ENCODE results near the gene IRS2. TPM values are rescaled to one million over a fixed set of nuclear protein-coding genes. Genes with fewer than 3 reads are reported as not detected.

IRS2 gene
- total and polyA plus RNA-seq, 2 donors, result 1.4 to 9.1 TPM

GRCh38 chr13:109776575-109776974 is 9.8 kb downstream of the IRS2 start:
- Histone ChIP-seq H3K27ac (ENCODE audit: low read depth in 1 of 2, low read length in 1 of 2) (no peak overlapping the region), H3K27me3 (ENCODE audit: control insufficient read depth in 2 of 2, insufficient read depth in 1 of 2, low read length in 1 of 2) (no peaks in the 10 kb centered on the region), H3K9me3 (ENCODE audit: control insufficient read depth in 2 of 2, insufficient read depth in 1 of 2, low read length in 1 of 2) (no peaks in the 10 kb centered on the region), H3K36me3 (ENCODE audit: control insufficient read depth in 2 of 2, insufficient read depth in 2 of 2, low read length in 1 of 2) (peaks cover 3 to 5% of the 10 kb centered on the region in 2 donors), H3K4me3 (ENCODE audit: low read length in 2 of 2) (no peak overlapping the region), H3K4me1 (ENCODE audit: control insufficient read depth in 2 of 2, insufficient read depth in 2 of 2, low read length in 2 of 2) (peaks cover 16 to 27% of the 10 kb centered on the region in 2 donors)
- no peak for DNase-seq (ENCODE audit: low read depth in 6 of 9, low spot score in 9 of 9)

GRCh38 chr13:109773786-109774185 is 12.6 kb downstream of the IRS2 start:
- Histone ChIP-seq H3K27me3 (ENCODE audit: control insufficient read depth in 2 of 2, insufficient read depth in 1 of 2, low read length in 1 of 2) (no peaks in the 10 kb centered on the region), H3K27ac (ENCODE audit: low read depth in 1 of 2, low read length in 1 of 2) (no peak overlapping the region), H3K4me1 (ENCODE audit: control insufficient read depth in 2 of 2, insufficient read depth in 2 of 2, low read length in 2 of 2) (peaks cover 3 to 5% of the 10 kb centered on the region in 2 donors), H3K36me3 (ENCODE audit: control insufficient read depth in 2 of 2, insufficient read depth in 2 of 2, low read length in 1 of 2) (peaks cover 0 to 3% of the 10 kb centered on the region in 2 donors), H3K4me3 (ENCODE audit: low read length in 2 of 2) (no peak overlapping the region), H3K9me3 (ENCODE audit: control insufficient read depth in 2 of 2, insufficient read depth in 1 of 2, low read length in 1 of 2) (no peaks in the 10 kb centered on the region)
- DNase-seq (ENCODE audit: low read depth in 6 of 9, low spot score in 9 of 9), result no peak
- 98% methylated on average over 4 of the region's 4 CpGs for WGBS

- no peaks in the 10 kb centered on the region for H3K9me3 ChIP-seq (ENCODE audit: control insufficient read depth in 2 of 2, insufficient read depth in 1 of 2, low read length in 1 of 2)
- peaks cover 0 to 3% of the 10 kb centered on the region in 2 donors for H3K36me3 ChIP-seq (ENCODE audit: control insufficient read depth in 2 of 2, insufficient read depth in 2 of 2, low read length in 1 of 2)
- H3K27ac ChIP-seq (ENCODE audit: low read depth in 1 of 2, low read length in 1 of 2), result no peak overlapping the region
- DNase-seq (ENCODE audit: low read depth in 6 of 9, low spot score in 9 of 9), result no peak
- H3K4me1 ChIP-seq (ENCODE audit: control insufficient read depth in 2 of 2, insufficient read depth in 2 of 2, low read length in 2 of 2), result peaks cover 1 to 4% of the 10 kb centered on the region in 2 donors
- H3K4me3 ChIP-seq (ENCODE audit: low read length in 2 of 2), result no peak overlapping the region
- whole genome bisulfite sequencing, result 98% methylated on average over 6 of the region's 6 CpGs
- no peaks in the 10 kb centered on the region for H3K27me3 ChIP-seq (ENCODE audit: control insufficient read depth in 2 of 2, insufficient read depth in 1 of 2, low read length in 1 of 2)
Measured at GRCh38 chr13:109773276-109773675, 13.1 kb downstream of the IRS2 start.

GRCh38 chr13:109771926-109772325 is 14.5 kb downstream of the IRS2 start:
- 99% methylated on average over 15 of the region's 15 CpGs for WGBS
- DNase-seq (ENCODE audit: low read depth in 6 of 9, low spot score in 9 of 9), result no peak
- Histone ChIP-seq H3K27ac (ENCODE audit: low read depth in 1 of 2, low read length in 1 of 2) (no peak overlapping the region), H3K36me3 (ENCODE audit: control insufficient read depth in 2 of 2, insufficient read depth in 2 of 2, low read length in 1 of 2) (peaks cover 0 to 3% of the 10 kb centered on the region in 2 donors), H3K4me3 (ENCODE audit: low read length in 2 of 2) (no peak overlapping the region), H3K9me3 (ENCODE audit: control insufficient read depth in 2 of 2, insufficient read depth in 1 of 2, low read length in 1 of 2) (no peaks in the 10 kb centered on the region), H3K27me3 (ENCODE audit: control insufficient read depth in 2 of 2, insufficient read depth in 1 of 2, low read length in 1 of 2) (no peaks in the 10 kb centered on the region), H3K4me1 (ENCODE audit: control insufficient read depth in 2 of 2, insufficient read depth in 2 of 2, low read length in 2 of 2) (no peaks in the 10 kb centered on the region)

- Histone ChIP-seq H3K36me3 (ENCODE audit: control insufficient read depth in 2 of 2, insufficient read depth in 2 of 2, low read length in 1 of 2) (peaks cover 0 to 3% of the 10 kb centered on the region in 2 donors), H3K4me3 (ENCODE audit: low read length in 2 of 2) (no peak overlapping the region), H3K27me3 (ENCODE audit: control insufficient read depth in 2 of 2, insufficient read depth in 1 of 2, low read length in 1 of 2) (no peaks in the 10 kb centered on the region), H3K4me1 (ENCODE audit: control insufficient read depth in 2 of 2, insufficient read depth in 2 of 2, low read length in 2 of 2) (no peaks in the 10 kb centered on the region), H3K9me3 (ENCODE audit: control insufficient read depth in 2 of 2, insufficient read depth in 1 of 2, low read length in 1 of 2) (no peaks in the 10 kb centered on the region), H3K27ac (ENCODE audit: low read depth in 1 of 2, low read length in 1 of 2) (no peak overlapping the region)
- no peak for DNase-seq (ENCODE audit: low read depth in 6 of 9, low spot score in 9 of 9)
- 98% methylated on average over 6 of the region's 6 CpGs for whole genome bisulfite sequencing
Measured at GRCh38 chr13:109770436-109770835, 15.9 kb downstream of the IRS2 start.

GRCh38 chr13:109769921-109770320 is 16.5 kb downstream of the IRS2 start:
- DNase-seq (ENCODE audit: low read depth in 6 of 9, low spot score in 9 of 9), result no peak
- Histone ChIP-seq H3K4me1 (ENCODE audit: control insufficient read depth in 2 of 2, insufficient read depth in 2 of 2, low read length in 2 of 2) (peaks cover 1 to 4% of the 10 kb centered on the region in 2 donors), H3K27me3 (ENCODE audit: control insufficient read depth in 2 of 2, insufficient read depth in 1 of 2, low read length in 1 of 2) (no peaks in the 10 kb centered on the region), H3K4me3 (ENCODE audit: low read length in 2 of 2) (no peak overlapping the region), H3K27ac (ENCODE audit: low read depth in 1 of 2, low read length in 1 of 2) (no peak overlapping the region), H3K36me3 (ENCODE audit: control insufficient read depth in 2 of 2, insufficient read depth in 2 of 2, low read length in 1 of 2) (peaks cover 0 to 3% of the 10 kb centered on the region in 2 donors), H3K9me3 (ENCODE audit: control insufficient read depth in 2 of 2, insufficient read depth in 1 of 2, low read length in 1 of 2) (no peaks in the 10 kb centered on the region)
- 99% methylated on average over 5 of the region's 5 CpGs for WGBS

- no peak for DNase-seq (ENCODE audit: low read depth in 6 of 9, low spot score in 9 of 9)
- Histone ChIP-seq H3K36me3 (ENCODE audit: control insufficient read depth in 2 of 2, insufficient read depth in 2 of 2, low read length in 1 of 2) (peaks cover 0 to 3% of the 10 kb centered on the region in 2 donors), H3K4me3 (ENCODE audit: low read length in 2 of 2) (no peak overlapping the region), H3K4me1 (ENCODE audit: control insufficient read depth in 2 of 2, insufficient read depth in 2 of 2, low read length in 2 of 2) (peaks cover 8 to 10% of the 10 kb centered on the region in 2 donors), H3K27ac (ENCODE audit: low read depth in 1 of 2, low read length in 1 of 2) (no peak overlapping the region), H3K27me3 (ENCODE audit: control insufficient read depth in 2 of 2, insufficient read depth in 1 of 2, low read length in 1 of 2) (no peaks in the 10 kb centered on the region), H3K9me3 (ENCODE audit: control insufficient read depth in 2 of 2, insufficient read depth in 1 of 2, low read length in 1 of 2) (no peaks in the 10 kb centered on the region)
- WGBS, result 85% methylated on average over 4 of the region's 4 CpGs
Measured at GRCh38 chr13:109769275-109769674, 17.1 kb downstream of the IRS2 start.

- H3K36me3 ChIP-seq (ENCODE audit: control insufficient read depth in 2 of 2, insufficient read depth in 2 of 2, low read length in 1 of 2), result peaks cover 0 to 3% of the 10 kb centered on the region in 2 donors
- no peaks in the 10 kb centered on the region for H3K27me3 ChIP-seq (ENCODE audit: control insufficient read depth in 2 of 2, insufficient read depth in 1 of 2, low read length in 1 of 2)
- H3K27ac ChIP-seq (ENCODE audit: low read depth in 1 of 2, low read length in 1 of 2), result no peak overlapping the region
- H3K4me3 ChIP-seq (ENCODE audit: low read length in 2 of 2), result no peak overlapping the region
- DNase-seq (ENCODE audit: low read depth in 6 of 9, low spot score in 9 of 9), result no peak
- no peaks in the 10 kb centered on the region for H3K9me3 ChIP-seq (ENCODE audit: control insufficient read depth in 2 of 2, insufficient read depth in 1 of 2, low read length in 1 of 2)
- 99% methylated on average over 10 of the region's 10 CpGs for WGBS
- peaks cover 12 to 16% of the 10 kb centered on the region in 2 donors for H3K4me1 ChIP-seq (ENCODE audit: control insufficient read depth in 2 of 2, insufficient read depth in 2 of 2, low read length in 2 of 2)
Measured at GRCh38 chr13:109768616-109769015, 17.8 kb downstream of the IRS2 start.

- Histone ChIP-seq H3K4me1 (ENCODE audit: control insufficient read depth in 2 of 2, insufficient read depth in 2 of 2, low read length in 2 of 2) (peaks cover 12 to 16% of the 10 kb centered on the region in 2 donors), H3K4me3 (ENCODE audit: low read length in 2 of 2) (no peak overlapping the region), H3K27ac (ENCODE audit: low read depth in 1 of 2, low read length in 1 of 2) (no peak overlapping the region), H3K36me3 (ENCODE audit: control insufficient read depth in 2 of 2, insufficient read depth in 2 of 2, low read length in 1 of 2) (peaks cover 0 to 3% of the 10 kb centered on the region in 2 donors), H3K27me3 (ENCODE audit: control insufficient read depth in 2 of 2, insufficient read depth in 1 of 2, low read length in 1 of 2) (no peaks in the 10 kb centered on the region), H3K9me3 (ENCODE audit: control insufficient read depth in 2 of 2, insufficient read depth in 1 of 2, low read length in 1 of 2) (no peaks in the 10 kb centered on the region)
- WGBS, result 98% methylated on average over 2 of the region's 2 CpGs
- no peak for DNase-seq (ENCODE audit: low read depth in 6 of 9, low spot score in 9 of 9)
Measured at GRCh38 chr13:109768176-109768575, 18.2 kb downstream of the IRS2 start.

GRCh38 chr13:109767023-109767422 is 19.4 kb downstream of the IRS2 start:
- Histone ChIP-seq H3K9me3 (ENCODE audit: control insufficient read depth in 2 of 2, insufficient read depth in 1 of 2, low read length in 1 of 2) (no peaks in the 10 kb centered on the region), H3K4me3 (ENCODE audit: low read length in 2 of 2) (no peak overlapping the region), H3K27me3 (ENCODE audit: control insufficient read depth in 2 of 2, insufficient read depth in 1 of 2, low read length in 1 of 2) (no peaks in the 10 kb centered on the region), H3K27ac (ENCODE audit: low read depth in 1 of 2, low read length in 1 of 2) (no peak overlapping the region), H3K36me3 (ENCODE audit: control insufficient read depth in 2 of 2, insufficient read depth in 2 of 2, low read length in 1 of 2) (peaks cover 0 to 2% of the 10 kb centered on the region in 2 donors), H3K4me1 (ENCODE audit: control insufficient read depth in 2 of 2, insufficient read depth in 2 of 2, low read length in 2 of 2) (peaks cover 12 to 22% of the 10 kb centered on the region in 2 donors)
- no peak for DNase-seq (ENCODE audit: low read depth in 6 of 9, low spot score in 9 of 9)
- 86% methylated on average over 5 of the region's 5 CpGs for WGBS
